IMR-90 (cell line): ENCODE data around the gene WDR48. TPM values are rescaled to one million over a fixed set of nuclear protein-coding genes. Genes with fewer than 3 reads are reported as not detected.
A peak's percentile ranks its signal among the peaks of the same experiment; 100 is the strongest.

ENCODE experiments used
- ATAC-seq: fragments of 200-7000 bp; cut with Tn5 transposase; 2 replicates; pipeline ENCODE4 v1.9.1; 2020; ENCODE audit warnings: low read depth, mild to moderate bottlenecking, moderate library complexity
- BruUV-seq: library from RNA; stranded (reverse); fragments of 400-500 nt; replicated peaks from 2 replicates; lab custom pipeline; 2021; lab: Mats Ljungman, UMichigan
- CTCF ChIA-PET: fragments of 300-600 bp; formaldehyde crosslinking; extraction: SDS; loops from one replicate; lab custom pipeline; 2021; ENCODE audit warnings: antibody characterized with exemption; lab: Yijun Ruan, JAX
- POLR2A ChIA-PET: fragments of 300-600 bp; sonication (Branson Sonifier 250); formaldehyde crosslinking; loops from one replicate; lab custom pipeline; 2022; ENCODE audit warnings: antibody characterized with exemption; ENCODE audit not compliant: unreplicated experiment; lab: Charles Lee
- DNase-seq: peaks from one replicate; pipeline ENCODE4 v3.0.0; 2013
- H2AFZ ChIP-seq: replicated peaks from 2 replicates; pipeline ENCODE3; 2013; ENCODE audit warnings: low read length, mild to moderate bottlenecking; ENCODE audit not compliant: poor library complexity
- H2AK5ac ChIP-seq: 2 replicates; pipeline ENCODE4 v1.6.1; 2013; ENCODE audit warnings: low read depth, low read length, inconsistent platforms
- H2AK9ac ChIP-seq: replicated peaks from 2 replicates; pipeline ENCODE3; 2013; ENCODE audit warnings: mild to moderate bottlenecking, low read depth, low read length, moderate library complexity; ENCODE audit not compliant: poor library complexity
- H2BK120ac ChIP-seq: 2 replicates; pipeline ENCODE4 v1.6.1; 2013; ENCODE audit warnings: low read depth, low read length, inconsistent platforms
- H2BK15ac ChIP-seq: 3 replicates; pipeline ENCODE4 v1.6.1; 2013; ENCODE audit warnings: low read depth, low read length, inconsistent platforms
- H2BK20ac ChIP-seq: 2 replicates; pipeline ENCODE4 v1.6.1; 2013; ENCODE audit warnings: low read depth, mild to moderate bottlenecking, inconsistent platforms, low read length, moderate library complexity
- H2BK5ac ChIP-seq: 2 replicates; pipeline ENCODE4 v1.6.1; 2013; ENCODE audit warnings: mild to moderate bottlenecking, low read depth, low read length, inconsistent platforms; ENCODE audit not compliant: poor library complexity, severe bottlenecking
- H3K14ac ChIP-seq: replicated peaks from 2 replicates; pipeline ENCODE4 v1.6.1; 2013; ENCODE audit warnings: low read depth, low read length, inconsistent platforms
- H3K18ac ChIP-seq: 2 replicates; pipeline ENCODE4 v1.6.1; 2013; ENCODE audit warnings: low read depth, low read length, control low read depth
- H3K23ac ChIP-seq: 2 replicates; pipeline ENCODE4 v1.6.1; 2013; ENCODE audit warnings: low read depth, low read length, inconsistent platforms
- H3K27ac ChIP-seq: 2 replicates; pipeline ENCODE4 v1.5.1; 2013; ENCODE audit warnings: mild to moderate bottlenecking, control low read depth, low read length; ENCODE audit not compliant: insufficient read depth
- H3K27me3 ChIP-seq: 2 replicates; pipeline ENCODE4 v1.6.1; 2013; ENCODE audit warnings: low read length; ENCODE audit not compliant: control insufficient read depth, insufficient read depth
- H3K36me3 ChIP-seq: 2 replicates; pipeline ENCODE4 v1.6.1; 2013; ENCODE audit warnings: low read length, mixed read lengths; ENCODE audit not compliant: control insufficient read depth, insufficient read depth
- H3K4ac ChIP-seq: 2 replicates; pipeline ENCODE4 v1.6.1; 2013; ENCODE audit warnings: low read depth, low read length, inconsistent platforms
- H3K4me1 ChIP-seq: 2 replicates; pipeline ENCODE4 v1.6.1; 2013; ENCODE audit warnings: low read length, mixed read lengths; ENCODE audit not compliant: control insufficient read depth, insufficient read depth
- H3K4me2 ChIP-seq: 2 replicates; pipeline ENCODE4 v1.6.1; 2013; ENCODE audit warnings: low read depth, mild to moderate bottlenecking, control low read depth, low read length, moderate library complexity
- H3K4me3 ChIP-seq: 2 replicates; pipeline ENCODE4 v1.5.1; 2013; ENCODE audit warnings: low read depth, mild to moderate bottlenecking, control low read depth, low read length, moderate library complexity; ENCODE audit not compliant: insufficient read depth
- H3K56ac ChIP-seq: 2 replicates; pipeline ENCODE4 v1.6.1; 2013; ENCODE audit warnings: low read length, inconsistent platforms; ENCODE audit not compliant: insufficient read depth; ENCODE audit errors: extremely low read depth
- H3K79me1 ChIP-seq, 2 experiments: 2 replicates each; pipeline ENCODE4 v1.6.1; 2013; ENCODE audit warnings: low read length in 2 of 2, inconsistent platforms in 1 of 2, low read depth in 1 of 2
- H3K9ac ChIP-seq: 2 replicates; pipeline ENCODE4 v1.6.1; 2013; ENCODE audit warnings: low read depth, low read length, control low read depth
- H3K9me1 ChIP-seq: 2 replicates; pipeline ENCODE4 v1.6.1; 2013; ENCODE audit warnings: low read length, inconsistent platforms; ENCODE audit not compliant: insufficient read depth
- H3K9me3 ChIP-seq: 2 replicates; pipeline ENCODE4 v1.6.1; 2013; ENCODE audit warnings: low read length; ENCODE audit not compliant: control insufficient read depth, insufficient read depth
- H4K20me1 ChIP-seq: 2 replicates; pipeline ENCODE4 v1.6.1; 2013; ENCODE audit warnings: low read length, inconsistent platforms; ENCODE audit not compliant: insufficient read depth
- H4K5ac ChIP-seq: 2 replicates; pipeline ENCODE4 v1.6.1; 2013; ENCODE audit warnings: mild to moderate bottlenecking, low read depth, low read length, control low read depth
- H4K8ac ChIP-seq, 2 experiments: 2 replicates each; pipeline ENCODE4 v1.6.1; 2013; ENCODE audit warnings: low read depth in 2 of 2, low read length in 2 of 2, control low read depth in 1 of 2, inconsistent platforms in 1 of 2
- H4K91ac ChIP-seq: 2 replicates; pipeline ENCODE4 v1.6.1; 2013; ENCODE audit warnings: low read depth, low read length, inconsistent platforms; ENCODE audit not compliant: insufficient read depth
- BHLHE40 ChIP-seq: fragments of 150-350 bp; IDR thresholded peaks from 2 replicates; pipeline ENCODE4 v1.6.1; 2016; ENCODE audit warnings: mild to moderate bottlenecking, low read depth, low read length
- CEBPB ChIP-seq: IDR thresholded peaks from 2 replicates; pipeline ENCODE4 v1.6.1; 2012; ENCODE audit warnings: low read depth, low read length, improper control_type of control experiment
- CHD1 ChIP-seq: IDR thresholded peaks from 2 replicates; pipeline ENCODE4 v1.6.1; 2012; ENCODE audit warnings: low read depth, low read length, improper control_type of control experiment
- FOS ChIP-seq: fragments of 150-350 bp; IDR thresholded peaks from 2 replicates; pipeline ENCODE4 v1.6.1; 2016; ENCODE audit warnings: low read depth, low read length
- MAZ ChIP-seq: IDR thresholded peaks from 2 replicates; pipeline ENCODE4 v1.6.1; 2012; ENCODE audit warnings: low read depth, mild to moderate bottlenecking, low read length, improper control_type of control experiment, moderate library complexity, borderline replicate concordance
- MXI1 ChIP-seq: IDR thresholded peaks from 2 replicates; pipeline ENCODE4 v1.6.1; 2012; ENCODE audit warnings: low read depth, mild to moderate bottlenecking, low read length, moderate library complexity, borderline replicate concordance
- NFE2L2 ChIP-seq: fragments of 150-350 bp; IDR thresholded peaks from 2 replicates; pipeline ENCODE4 v1.6.1; 2016; ENCODE audit warnings: low read depth, mild to moderate bottlenecking, low read length
- POLR2A ChIP-seq: IDR thresholded peaks from 2 replicates; pipeline ENCODE4 v1.6.1; 2012; ENCODE audit warnings: mild to moderate bottlenecking, low read depth, low read length
- RAD21 ChIP-seq: IDR thresholded peaks from 2 replicates; pipeline ENCODE4 v1.6.1; 2012; ENCODE audit warnings: low read length, improper control_type of control experiment
- RCOR1 ChIP-seq: IDR thresholded peaks from 2 replicates; pipeline ENCODE4 v1.6.1; 2012; ENCODE audit warnings: mild to moderate bottlenecking, low read length, improper control_type of control experiment; ENCODE audit not compliant: insufficient replicate concordance
- SMC3 ChIP-seq: fragments of 150-350 bp; IDR thresholded peaks from 2 replicates; pipeline ENCODE4 v1.6.1; 2016; ENCODE audit warnings: low read depth, mild to moderate bottlenecking, antibody characterized with exemption, low read length, moderate library complexity
- WGBS, 2 experiments: methylation state at CpG; one replicate each; pipeline versions ENCODE4 v1.1.5 to v1.1.7; 2013; ENCODE audit warnings: missing lambda C conversion rate in 2 of 2; ENCODE audit not compliant: insufficient read length in 1 of 2; ENCODE audit errors: extremely low coverage in 2 of 2; 5-methylcytosine and 5-hydroxymethylcytosine counted together
- dilution Hi-C: fragments of 300-500 bp; cut with HindIII; formaldehyde crosslinking; loops from one replicate; pipeline ENCODE4 v1.14.3; 2018; ENCODE audit warnings: low sequenced_read_pairs; ENCODE audit not compliant: unreplicated experiment
- in situ Hi-C: fragments of 300-500 bp; cut with MboI; formaldehyde crosslinking; loops from 3 replicates; pipeline ENCODE4 v1.14.3; 2019; ENCODE audit warnings: low sequenced_read_pairs, inconsistent platforms, mixed read lengths
- intact Hi-C: fragments of 100-400 bp; cut with micrococcal nuclease; formaldehyde crosslinking; loops from 2 replicates; pipeline ENCODE4 v1.10.0; 2022
- polyA plus RNA-seq, 3 experiments: library from polyadenylated mRNA; depleted of rRNA; stranded (reverse); fragments of >200 nt; gene quantifications; 2 replicates each; pipeline ENCODE4 v1.2.3, GENCODE V29; 2012; ENCODE audit warnings: low replicate concordance in 1 of 3
- total RNA-seq: library from RNA; depleted of rRNA; stranded (reverse); fragments of >200 nt; gene quantifications from 2 replicates; pipeline ENCODE4 v1.2.3, GENCODE V29; 2012

Gene WDR48
- total and polyA plus RNA-seq, 2 of the 4 experiments (the other 2 are of a cell fraction): 14.4 to 41.2 TPM

DNA sequence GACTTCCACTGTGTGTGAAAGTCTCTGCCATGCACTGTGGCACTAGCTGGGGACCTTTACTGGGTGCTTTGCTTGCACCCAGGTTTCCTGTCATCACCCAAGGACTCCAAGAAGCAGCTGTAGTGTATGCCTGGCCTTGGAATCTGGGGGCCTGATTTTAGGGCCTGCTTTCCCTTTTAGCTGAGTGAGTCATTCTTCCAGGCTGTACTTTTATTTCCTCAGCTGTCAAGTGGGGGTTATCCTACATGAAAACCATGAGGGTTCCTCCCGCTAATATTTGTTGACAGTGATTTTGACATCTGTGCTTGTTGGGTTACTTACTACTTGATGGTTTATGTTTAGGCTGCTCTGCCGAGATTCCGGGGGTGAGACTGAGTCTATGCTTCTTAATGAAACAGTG lies 37.1 kb downstream of the WDR48 start:
- H3K56ac ChIP-seq: no peak overlapping the region
- H2AFZ ChIP-seq: no peak overlapping the region
- no peak overlapping the region for H3K27ac ChIP-seq
- CTCF ChIA-PET: interaction anchor here (1.2 to 1.5 kb wide), 2 partner anchors 23 to 203 kb away, joined by 4 to 5 read pairs; no protein-coding TSS in a partner anchor
- no peaks in the 10 kb centered on the region for H3K79me1 ChIP-seq
- POLR2A ChIA-PET: no interaction called here
- no peak overlapping the region for H3K23ac ChIP-seq
- intact Hi-C loops: no loop called here
- no peak overlapping the region for H4K91ac ChIP-seq
- ATAC-seq: peak; percentile 81
- H2AK5ac ChIP-seq: no peak overlapping the region
- H3K36me3 ChIP-seq: peaks cover 34% of the 10 kb centered on the region
- H3K4me2 ChIP-seq: no peak overlapping the region
- H3K4me1 ChIP-seq: no peaks in the 10 kb centered on the region
- H3K14ac ChIP-seq: no peak overlapping the region
- H3K27me3 ChIP-seq: no peaks in the 10 kb centered on the region
- no peaks in the 10 kb centered on the region for H3K9me1 ChIP-seq
- BruUV-seq: no TSS peak
- H3K9ac ChIP-seq: no peak overlapping the region
- WGBS, 2 experiments: no CpG with 5 or more reads among the region's 3 CpGs
- H2BK120ac ChIP-seq: no peak overlapping the region
- H3K4me3 ChIP-seq: no peak overlapping the region
- H4K5ac ChIP-seq: no peak overlapping the region
- no peak overlapping the region for H2BK15ac ChIP-seq
- H3K4ac ChIP-seq: no peak overlapping the region
- no peak overlapping the region for H2BK20ac ChIP-seq
- H2BK5ac ChIP-seq: no peak overlapping the region
- no peak overlapping the region for H4K8ac ChIP-seq
- no peaks in the 10 kb centered on the region for H4K20me1 ChIP-seq
- H3K18ac ChIP-seq: no peak overlapping the region
- TF ChIP-seq SMC3 (no peak), CHD1 (no peak), CEBPB (no peak), FOS (no peak), RCOR1 (no peak), BHLHE40 (no peak), POLR2A (no peak), MAZ (no peak), NFE2L2 (no peak), MXI1 (no peak), RAD21 (no peak)
- in situ Hi-C loops: no loop called here
- H3K9me3 ChIP-seq: no peaks in the 10 kb centered on the region
- peak; percentile 31 for DNase-seq
- peak overlapping the region; percentile 71 for H2AK9ac ChIP-seq
- dilution Hi-C loops: no loop called here
